Caco-2 (cell line): ENCODE measurements around the gene ABHD16A. TPM values are rescaled to one million over a fixed set of nuclear protein-coding genes. Genes with fewer than 3 reads are reported as not detected.

Source experiments
- BruUV-seq: library from RNA; stranded (reverse); fragments of 400-500 nt; replicated peaks from 2 replicates; lab custom pipeline; 2021; lab: Mats Ljungman, UMichigan
- CTCF ChIA-PET: fragments of 300-600 bp; sonication (Branson Sonifier 250); formaldehyde crosslinking; loops from one replicate; lab custom pipeline; 2022; ENCODE audit warnings: antibody characterized with exemption; lab: Charles Lee
- POLR2A ChIA-PET: fragments of 300-600 bp; sonication (Branson Sonifier 250); formaldehyde crosslinking; loops from one replicate; lab custom pipeline; 2022; ENCODE audit warnings: antibody characterized with exemption; lab: Charles Lee
- DNase-seq, 2 experiments: peaks; one replicate each; pipeline versions ENCODE4 v3.0.0 to v3.0.0-alpha.2; 2020 to 2022
- H3K27me3 ChIP-seq: replicated peaks from 2 replicates; pipeline ENCODE4 v1.6.0; 2011; ENCODE audit warnings: low read length; ENCODE audit not compliant: control insufficient read depth, insufficient read depth
- H3K36me3 ChIP-seq: 2 replicates; pipeline ENCODE4 v1.5.1; 2011; ENCODE audit warnings: low read length; ENCODE audit not compliant: control insufficient read depth, insufficient read depth
- H3K4me1 ChIP-seq: fragments of 250-450 bp; sonication (Bioruptor Pico); 2 replicates; pipeline ENCODE4 v1.5.1; 2020; ENCODE audit warnings: mild to moderate bottlenecking
- H3K4me3 ChIP-seq: 2 replicates; pipeline ENCODE4 v1.5.1; 2011; ENCODE audit warnings: low read depth, mild to moderate bottlenecking, control low read depth, low read length
- H3K9me3 ChIP-seq: fragments of 250-450 bp; sonication (Bioruptor Pico); 2 replicates; pipeline ENCODE4 v1.5.1; 2020; ENCODE audit warnings: mild to moderate bottlenecking, moderate library complexity
- H3K27ac Mint-ChIP-seq: one replicate; pipeline ENCODE4 v1.8.0; 2022; ENCODE audit warnings: mixed read lengths; ENCODE audit not compliant: unreplicated experiment
- H3K27me3 Mint-ChIP-seq: one replicate; pipeline ENCODE4 v1.8.0; 2022; ENCODE audit warnings: mixed read lengths; ENCODE audit not compliant: insufficient read depth, unreplicated experiment
- H3K36me3 Mint-ChIP-seq: one replicate; pipeline ENCODE4 v1.8.0; 2022; ENCODE audit warnings: mild to moderate bottlenecking, mixed read lengths; ENCODE audit not compliant: insufficient read depth, unreplicated experiment
- H3K4me1 Mint-ChIP-seq: one replicate; pipeline ENCODE4 v1.8.0; 2022; ENCODE audit warnings: low read depth, mixed read lengths; ENCODE audit not compliant: unreplicated experiment
- H3K4me3 Mint-ChIP-seq: one replicate; pipeline ENCODE4 v1.8.0; 2022; ENCODE audit warnings: mild to moderate bottlenecking, moderate library complexity, mixed read lengths; ENCODE audit not compliant: unreplicated experiment
- H3K9me3 Mint-ChIP-seq: one replicate; pipeline ENCODE4 v1.8.0; 2022; ENCODE audit warnings: mixed read lengths; ENCODE audit not compliant: unreplicated experiment
- CTCF ChIP-seq, 2 experiments: fragments of 200-600 bp in 1 of 2; IDR thresholded peaks; 1 replicate in 1 of 2; 2 replicates in 1 of 2; pipeline versions ENCODE4 v1.5.1 to v1.8.0; 2011 to 2022; ENCODE audit warnings: antibody characterized with exemption in 1 of 2, control low read depth in 1 of 2, inconsistent platforms in 1 of 2, low read depth in 1 of 2, low read length in 1 of 2, mild to moderate bottlenecking in 1 of 2, moderate library complexity in 1 of 2; ENCODE audit not compliant: insufficient read depth in 1 of 2, severe bottlenecking in 1 of 2, unreplicated experiment in 1 of 2
- intact Hi-C: fragments of 100-400 bp; cut with micrococcal nuclease; formaldehyde crosslinking; loops from one replicate; pipeline ENCODE4 v1.10.0; 2022; ENCODE audit not compliant: unreplicated experiment
- total RNA-seq: library from RNA; stranded (reverse); gene quantifications from 2 replicates; pipeline ENCODE4 v1.2.3, GENCODE V29; 2022

The ABHD16A gene
- total RNA-seq, 1 experiment from 2014 or later = 62.7 TPM

GRCh38 chr6:31723245-31723979 is 20.3 kb upstream of the ABHD16A start, which contains the start of gene MPIG6B:
Gene MPIG6B (plus strand): TSS chr6:31723373. CDS start chr6:31723384, 11 bp downstream.
- Mint-ChIP-seq H3K27ac (no peak within 1 kb of the TSS), H3K27me3 (no peaks in the 10 kb centered on the region), H3K36me3 (peaks cover 26% of the 10 kb centered on the region), H3K9me3 (no peaks in the 10 kb centered on the region), H3K4me1 (peaks cover 29% of the 10 kb centered on the region), H3K4me3 (no peak within 1 kb of the TSS)
- Histone ChIP-seq H3K4me3 (no peak within 1 kb of the TSS), H3K27me3 (no peaks in the 10 kb centered on the region), H3K36me3 (peaks cover 4% of the 10 kb centered on the region), H3K4me1 (peaks cover 27% of the 10 kb centered on the region), H3K9me3 (no peaks in the 10 kb centered on the region)
- ChIA-PET CTCF (interaction anchor here (1.6 kb wide), 1 partner anchor 46 kb away, joined by 5 read pairs; no protein-coding TSS in a partner anchor), POLR2A (interaction anchor here (1.0 kb wide), 1 partner anchor 17 kb away, joined by 3 read pairs; no protein-coding TSS in a partner anchor)
- no TSS peak for BruUV-seq
- TF ChIP-seq CTCF (IDR thresholded peaks at IDR 0.05; ENCODE audit: insufficient read depth in 1 of 2, low read depth in 1 of 2, low read length in 1 of 2, severe bottlenecking in 1 of 2, unreplicated experiment in 1 of 2) = no peak
- intact Hi-C loops = no loop called here
- no peak for DNase-seq

GRCh38 chr6:31722173-31722572 is 19.0 kb upstream of the ABHD16A start:
- H3K9me3 Mint-ChIP-seq = no peaks in the 10 kb centered on the region
- no peak for TF ChIP-seq CTCF (IDR thresholded peaks at IDR 0.05; ENCODE audit: insufficient read depth in 1 of 2, low read depth in 1 of 2, low read length in 1 of 2, severe bottlenecking in 1 of 2, unreplicated experiment in 1 of 2)
- H3K27me3 Mint-ChIP-seq = no peaks in the 10 kb centered on the region
- H3K4me3 Mint-ChIP-seq = no peak overlapping the region
- ChIA-PET POLR2A (no interaction called here), CTCF (no interaction called here)
- no TSS peak for BruUV-seq
- Histone ChIP-seq H3K4me3 (no peak overlapping the region), H3K9me3 (no peaks in the 10 kb centered on the region), H3K27me3 (no peaks in the 10 kb centered on the region), H3K36me3 (0 out of 2 replicates have a peak, but pooled peaks cover under 1% of the 10 kb centered on the region), H3K4me1 (peaks cover 38% of the 10 kb centered on the region)
- H3K27ac Mint-ChIP-seq = no peak overlapping the region
- DNase-seq = no peak
- intact Hi-C loops = no loop called here
- H3K4me1 Mint-ChIP-seq = peaks cover 41% of the 10 kb centered on the region
- H3K36me3 Mint-ChIP-seq = peaks cover 14% of the 10 kb centered on the region

GRCh38 chr6:31721351-31722020 is 18.4 kb upstream of the ABHD16A start, which contains the start of gene LY6G6C:
Gene LY6G6C (minus strand): TSS chr6:31721746. CDS start chr6:31721679, 67 bp downstream.
- intact Hi-C loops = no loop called here
- no peaks in the 10 kb centered on the region for H3K27me3 Mint-ChIP-seq
- CTCF ChIA-PET = no interaction called here
- Histone ChIP-seq H3K9me3 (no peaks in the 10 kb centered on the region), H3K27me3 (no peaks in the 10 kb centered on the region), H3K36me3 (no peaks in the 10 kb centered on the region), H3K4me1 (peaks cover 38% of the 10 kb centered on the region), H3K4me3 (no peak within 1 kb of the TSS)
- peaks cover 41% of the 10 kb centered on the region for H3K4me1 Mint-ChIP-seq
- no peak for TF ChIP-seq CTCF (IDR thresholded peaks at IDR 0.05; ENCODE audit: insufficient read depth in 1 of 2, low read depth in 1 of 2, low read length in 1 of 2, severe bottlenecking in 1 of 2, unreplicated experiment in 1 of 2)
- POLR2A ChIA-PET = no interaction called here
- peaks cover 8% of the 10 kb centered on the region for H3K36me3 Mint-ChIP-seq
- BruUV-seq = no TSS peak
- H3K4me3 Mint-ChIP-seq = no peak within 1 kb of the TSS
- peak within 1 kb of the TSS; percentile 69 for H3K27ac Mint-ChIP-seq
- no peak for DNase-seq
- no peaks in the 10 kb centered on the region for H3K9me3 Mint-ChIP-seq
